HEK293 (cell line): Measurements from ENCODE around the gene RAG1.

Experiments used
- CTCF ChIA-PET: fragments of 350-600 bp; formaldehyde crosslinking; extraction: SDS; loops from one replicate; lab custom pipeline; 2021; ENCODE audit warnings: antibody characterized with exemption; lab: Yijun Ruan, JAX
- POLR2A ChIA-PET: fragments of 300-600 bp; formaldehyde crosslinking; extraction: SDS; loops from one replicate; lab custom pipeline; 2020; ENCODE audit warnings: antibody characterized with exemption, inconsistent platforms; lab: Yijun Ruan, JAX
- H3K27ac ChIP-seq: fragments of 200-500 bp; sonication (Bioruptor generic); 2 replicates; pipeline ENCODE4 v1.5.1; 2014; ENCODE audit warnings: low read depth, low read length, control low read depth, inconsistent platforms; ENCODE audit errors: extremely low read depth
- H3K36me3 ChIP-seq, 2 experiments: fragments of 200-500 bp in 1 of 2; sonication (Bioruptor generic) in 1 of 2; 1 replicate in 1 of 2; 2 replicates in 1 of 2; pipeline ENCODE4 v1.5.1; 2014 to 2017; ENCODE audit warnings: inconsistent platforms in 2 of 2, low read length in 2 of 2; ENCODE audit not compliant: control insufficient read depth in 2 of 2, insufficient read depth in 1 of 2
- H3K4me1 ChIP-seq: fragments of 200-500 bp; sonication (Bioruptor generic); 2 replicates; pipeline ENCODE4 v1.5.1; 2014; ENCODE audit warnings: mild to moderate bottlenecking, low read length, inconsistent platforms; ENCODE audit not compliant: control insufficient read depth, insufficient read depth
- H3K4me3 ChIP-seq: 2 replicates; pipeline ENCODE4 v1.5.1; 2011; ENCODE audit warnings: low read depth, mild to moderate bottlenecking, control low read depth, low read length, moderate library complexity
- H3K9me3 ChIP-seq: fragments of 200-500 bp; sonication (Bioruptor generic); 2 replicates; pipeline ENCODE4 v1.5.1; 2014; ENCODE audit warnings: low read depth, low read length, inconsistent platforms; ENCODE audit not compliant: control insufficient read depth, insufficient read depth
- CTCF ChIP-seq: fragments of 450-650 bp; formaldehyde crosslinking; IDR thresholded peaks from 2 replicates; pipeline ENCODE4 v1.5.1; 2016; ENCODE audit warnings: missing biosample characterization, missing genetic modification characterization
- HIC1 ChIP-seq: fragments of 450-650 bp; formaldehyde crosslinking; IDR thresholded peaks from 2 replicates; pipeline ENCODE4 v1.5.1; 2016; ENCODE audit warnings: missing biosample characterization, missing genetic modification characterization
- HOXC10 ChIP-seq: sonication (generic); formaldehyde crosslinking; IDR thresholded peaks from 2 replicates; pipeline ENCODE4 v1.8.1; 2023; ENCODE audit warnings: mild to moderate bottlenecking, missing genetic modification reagents
- PRDM1 ChIP-seq: fragments of 450-650 bp; formaldehyde crosslinking; IDR thresholded peaks from 2 replicates; pipeline ENCODE4; 2016; ENCODE audit warnings: missing biosample characterization, missing genetic modification characterization
- SCRT1 ChIP-seq: fragments of 450-650 bp; formaldehyde crosslinking; IDR thresholded peaks from 2 replicates; pipeline ENCODE4 v1.5.1; 2016; ENCODE audit warnings: missing biosample characterization, missing genetic modification characterization, borderline replicate concordance
- SCRT2 ChIP-seq: fragments of 450-650 bp; formaldehyde crosslinking; IDR thresholded peaks from 2 replicates; pipeline ENCODE4 v1.5.1; 2016; ENCODE audit warnings: missing biosample characterization, missing genetic modification characterization
- ZBTB8A ChIP-seq: fragments of 450-650 bp; formaldehyde crosslinking; IDR thresholded peaks from 2 replicates; pipeline ENCODE4 v1.5.1; 2016; ENCODE audit warnings: missing biosample characterization, missing genetic modification characterization
- ZFP69B ChIP-seq: fragments of 450-650 bp; formaldehyde crosslinking; IDR thresholded peaks from 2 replicates; pipeline ENCODE4 v1.5.1; 2016; ENCODE audit warnings: missing biosample characterization, missing genetic modification characterization
- ZNF133 ChIP-seq: fragments of 450-650 bp; formaldehyde crosslinking; IDR thresholded peaks from 2 replicates; pipeline ENCODE4 v1.5.1; 2016; ENCODE audit warnings: missing biosample characterization, missing genetic modification characterization
- ZNF169 ChIP-seq: fragments of 450-650 bp; formaldehyde crosslinking; IDR thresholded peaks from 2 replicates; pipeline ENCODE4 v1.5.1; 2016; ENCODE audit warnings: missing biosample characterization, missing genetic modification characterization
- ZNF18 ChIP-seq: fragments of 450-650 bp; formaldehyde crosslinking; IDR thresholded peaks from 2 replicates; pipeline ENCODE4 v1.5.1; 2016; ENCODE audit warnings: missing biosample characterization, missing genetic modification characterization
- ZNF19 ChIP-seq: fragments of 450-650 bp; formaldehyde crosslinking; IDR thresholded peaks from 2 replicates; pipeline ENCODE4; 2016; ENCODE audit warnings: missing biosample characterization, missing genetic modification characterization, low read depth
- ZNF2 ChIP-seq: fragments of 450-650 bp; formaldehyde crosslinking; IDR thresholded peaks from 2 replicates; pipeline ENCODE4 v1.5.1; 2016; ENCODE audit warnings: missing biosample characterization, missing genetic modification characterization
- ZNF239 ChIP-seq: fragments of 450-650 bp; formaldehyde crosslinking; IDR thresholded peaks from 2 replicates; pipeline ENCODE4 v1.5.1; 2016; ENCODE audit warnings: missing biosample characterization, missing genetic modification characterization
- ZNF266 ChIP-seq: fragments of 450-650 bp; formaldehyde crosslinking; IDR thresholded peaks from 2 replicates; pipeline ENCODE4 v1.5.1; 2016; ENCODE audit warnings: missing biosample characterization, missing genetic modification characterization, low read depth
- ZNF302 ChIP-seq: fragments of 450-650 bp; formaldehyde crosslinking; IDR thresholded peaks from 2 replicates; pipeline ENCODE4 v1.5.1; 2016; ENCODE audit warnings: missing biosample characterization, missing genetic modification characterization, low read depth
- ZNF423 ChIP-seq: fragments of 450-650 bp; formaldehyde crosslinking; IDR thresholded peaks from 2 replicates; pipeline ENCODE4 v1.5.1; 2016; ENCODE audit warnings: missing biosample characterization, missing genetic modification characterization
- ZNF510 ChIP-seq: fragments of 450-650 bp; formaldehyde crosslinking; IDR thresholded peaks from 2 replicates; pipeline ENCODE4 v1.5.1; 2018; ENCODE audit warnings: mild to moderate bottlenecking, missing genetic modification characterization, missing biosample characterization; ENCODE audit not compliant: insufficient replicate concordance
- ZNF544 ChIP-seq: fragments of 450-650 bp; formaldehyde crosslinking; IDR thresholded peaks from 2 replicates; pipeline ENCODE4 v1.5.0; 2017; ENCODE audit warnings: missing biosample characterization, missing genetic modification characterization
- ZNF558 ChIP-seq: fragments of 450-650 bp; formaldehyde crosslinking; IDR thresholded peaks from 2 replicates; pipeline ENCODE4 v1.5.1; 2016; ENCODE audit warnings: missing biosample characterization, missing genetic modification characterization
- ZNF654 ChIP-seq: fragments of 450-650 bp; formaldehyde crosslinking; IDR thresholded peaks from 2 replicates; pipeline ENCODE4 v1.5.1; 2016; ENCODE audit warnings: low read depth, missing biosample characterization, missing genetic modification characterization
- ZNF677 ChIP-seq: fragments of 450-650 bp; IDR thresholded peaks from 2 replicates; pipeline ENCODE4 v1.5.0; 2018; ENCODE audit warnings: missing biosample characterization, mild to moderate bottlenecking, missing genetic modification characterization, moderate library complexity
- ZNF843 ChIP-seq: fragments of 450-650 bp; formaldehyde crosslinking; IDR thresholded peaks from 2 replicates; pipeline ENCODE4 v1.5.1; 2016; ENCODE audit warnings: missing biosample characterization, missing genetic modification characterization

The RAG1 gene

GRCh38 chr11:36564376-36565030 is 3.3 kb upstream of the RAG1 start:
- no peak overlapping the region for H3K27ac ChIP-seq
- TF ChIP-seq PRDM1 (peak; percentile 25; the same call in 1 of the 2 replicates), HIC1 (no peak), CTCF (peak; percentile 32), ZNF2 (tag by site-specific recombination) (0 out of 2 replicates have a peak, but pooled peaks have one; percentile 27), ZNF654 (tag by site-specific recombination) (peak; percentile 87), ZNF19 (tag by site-specific recombination) (no peak), ZNF423 (tag by site-specific recombination) (no peak), ZNF677 (tag by site-specific recombination) (no peak), ZNF169 (no peak), ZFP69B (no peak), ZNF302 (no peak), ZNF544 (no peak)
- H3K4me1 ChIP-seq, result no peaks in the 10 kb centered on the region
- no peaks in the 10 kb centered on the region for H3K9me3 ChIP-seq
- ChIA-PET POLR2A (interaction anchor here (0.6 kb wide), 1 partner anchor 34 kb away, joined by 3 read pairs; no protein-coding TSS in a partner anchor), CTCF (interaction anchor here (0.5 to 9.8 kb wide), 48 partner anchors 11 to 624 kb away, joined by 3 to 284 read pairs (median 4); partner anchors contain the start of gene COMMD9)
- peak overlapping the region; percentile 21; the same call in 1 of the 2 replicates for H3K4me3 ChIP-seq
- no peaks in the 10 kb centered on the region for H3K36me3 ChIP-seq

GRCh38 chr11:36565031-36565610 is 2.7 kb upstream of the RAG1 start:
- Histone ChIP-seq H3K9me3 (no peaks in the 10 kb centered on the region), H3K4me1 (no peaks in the 10 kb centered on the region), H3K36me3 (no peaks in the 10 kb centered on the region), H3K27ac (no peak overlapping the region), H3K4me3 (no peak overlapping the region)
- ChIA-PET POLR2A (interaction anchor here (0.6 kb wide), 1 partner anchor 33 kb away, joined by 3 read pairs; no protein-coding TSS in a partner anchor), CTCF (interaction anchor here (0.5 to 9.8 kb wide), 35 partner anchors 10 to 625 kb away, joined by 3 to 284 read pairs (median 5); partner anchors contain the start of gene COMMD9)
- TF ChIP-seq ZNF843 (tag by site-specific recombination) (no peak), ZNF558 (tag by site-specific recombination) (no peak), ZNF239 (tag by site-specific recombination) (no peak), ZBTB8A (no peak), ZNF510 (tag by site-specific recombination) (no peak)

- Histone ChIP-seq H3K4me1 (no peaks in the 10 kb centered on the region), H3K36me3 (no peaks in the 10 kb centered on the region), H3K9me3 (no peaks in the 10 kb centered on the region), H3K4me3 (no peak overlapping the region), H3K27ac (no peak overlapping the region)
- POLR2A ChIA-PET, result no interaction called here
- TF ChIP-seq ZNF266 (tag by site-specific recombination) (no peak), HOXC10 (CRISPR knock-in tag) (no peak), SCRT1 (0 out of 2 replicates have a peak, but pooled peaks have one; percentile 58), ZNF133 (tag by site-specific recombination) (no peak), ZNF18 (tag by site-specific recombination) (no peak), SCRT2 (tag by site-specific recombination) (peak; percentile 83)
- CTCF ChIA-PET, result interaction anchor here (0.5 to 9.8 kb wide), 8 partner anchors 53 to 201 kb away, joined by 3 to 284 read pairs (median 4); no protein-coding TSS in a partner anchor
These were observed 1.3 kb upstream of the RAG1 start for GRCh38 chr11:36566407-36567053.
